ENCODE data around the gene GRM4.
A peak's percentile ranks its signal among the peaks of the same experiment; 100 is the strongest.

The GRM4 gene

DNA sequence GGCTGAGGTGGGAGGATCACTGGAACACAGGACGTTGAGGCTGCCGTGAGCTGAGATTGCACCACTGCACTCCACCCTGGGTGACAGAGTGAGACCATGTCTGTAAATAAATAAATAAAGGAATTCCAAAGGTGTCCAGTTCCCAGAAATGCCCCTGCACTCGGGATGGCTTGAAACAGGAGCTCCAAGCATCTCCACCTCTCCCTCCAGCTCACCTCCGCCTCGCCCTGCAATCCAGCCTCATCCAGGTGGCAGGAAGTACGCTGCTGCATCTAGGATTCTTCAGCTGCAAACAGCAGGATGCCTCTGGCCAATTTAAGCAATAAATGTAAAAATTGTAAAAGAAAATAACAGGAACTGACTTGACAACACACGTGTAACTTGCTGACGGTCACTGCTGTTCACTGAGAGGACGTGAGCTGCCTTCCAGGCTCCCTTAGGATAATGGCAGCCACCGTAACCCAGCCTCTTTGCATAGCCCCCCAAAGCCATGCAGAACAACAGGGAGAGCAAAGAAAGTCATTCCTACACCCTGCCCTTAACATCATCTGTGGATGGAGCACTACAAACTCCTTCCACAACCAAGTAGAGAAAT lies 11.4 kb upstream of the GRM4 start:
- no peak for DNase-seq (ENCODE audit: low spot score)

- peak; percentile 42 for DNase-seq (ENCODE audit: low spot score)
Observed at GRCh38 chr6:34155471-34156300, 9.8 kb upstream of the GRM4 start.

- DNase-seq (ENCODE audit: low spot score), result peak; percentile 79
Observed at GRCh38 chr6:34154668-34155447, 9.0 kb upstream of the GRM4 start.

DNA sequence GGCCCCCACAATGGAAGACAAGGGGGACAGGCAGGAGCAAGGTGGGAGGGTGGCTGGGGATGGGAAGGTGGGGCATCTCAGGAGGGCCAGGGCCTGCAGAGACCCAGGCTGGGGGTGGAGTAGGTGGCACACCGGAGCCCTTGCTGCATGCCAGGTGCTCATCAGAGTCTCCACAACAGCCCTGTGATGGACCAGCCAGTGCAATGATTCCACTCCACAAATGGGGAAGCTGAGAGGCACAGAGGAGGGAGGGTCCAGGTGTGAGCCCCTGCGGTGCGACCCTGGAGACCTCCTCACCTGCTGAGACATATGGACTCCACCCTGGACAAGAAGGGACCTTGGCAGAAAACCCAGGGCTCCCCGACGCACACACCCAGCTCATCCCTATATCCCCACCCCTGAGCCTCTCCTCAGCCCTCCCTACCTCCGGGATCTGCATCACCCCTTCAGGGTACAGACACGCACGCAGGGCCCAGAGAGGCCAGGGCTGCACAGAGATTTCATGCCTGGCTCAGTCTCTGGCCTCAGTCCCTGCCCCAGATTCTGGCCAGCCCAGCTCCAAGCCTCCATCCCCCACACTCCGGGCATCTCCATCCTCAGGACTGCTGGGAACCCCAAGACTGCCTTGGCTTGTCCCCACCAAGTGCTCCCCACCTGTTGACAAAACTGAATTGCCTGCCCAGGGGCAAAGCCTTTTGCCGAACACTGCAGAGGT lies 7.1 kb upstream of the GRM4 start:
- peak; percentile 53 for DNase-seq (ENCODE audit: low spot score)

GRCh38 chr6:34152042-34152524 lies 6.2 kb upstream of the GRM4 start:
- DNase-seq (ENCODE audit: low spot score), result peak; percentile 30

GRCh38 chr6:34151321-34152041 lies 5.6 kb upstream of the GRM4 start:
- DNase-seq (ENCODE audit: low spot score), result peak; percentile 44

GRCh38 chr6:34150766-34151165 lies 4.9 kb upstream of the GRM4 start:
- peak; percentile 36 for DNase-seq (ENCODE audit: low spot score)

DNA sequence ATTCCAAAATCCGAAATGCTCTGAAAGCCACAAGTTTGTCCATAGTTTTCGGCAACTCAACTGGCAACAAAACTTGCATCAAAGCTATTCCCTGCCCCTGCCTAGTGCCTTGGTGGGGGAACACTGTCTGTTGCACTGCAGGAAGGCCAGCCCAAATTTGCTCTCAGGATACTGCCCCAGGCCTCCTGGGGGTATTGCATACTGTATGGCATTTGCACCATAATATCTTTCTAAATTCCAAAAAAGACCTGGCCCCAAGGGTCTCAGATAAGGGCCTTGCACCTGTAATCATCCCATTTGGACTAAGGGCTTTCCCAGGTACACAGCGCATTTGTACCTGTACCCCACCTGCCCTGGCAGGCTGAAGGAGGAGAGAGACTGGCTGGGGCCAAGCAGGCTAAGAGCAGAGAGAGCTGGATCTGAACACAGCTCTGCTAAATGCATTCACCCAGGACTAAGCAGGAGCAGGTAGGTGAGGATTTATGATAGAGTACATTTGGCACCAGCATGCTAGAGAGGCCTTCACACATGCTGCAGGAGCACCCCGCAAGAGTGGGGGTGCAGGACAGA lies 4.0 kb upstream of the GRM4 start:
- DNase-seq (ENCODE audit: low spot score), result peak; percentile 15

DNA sequence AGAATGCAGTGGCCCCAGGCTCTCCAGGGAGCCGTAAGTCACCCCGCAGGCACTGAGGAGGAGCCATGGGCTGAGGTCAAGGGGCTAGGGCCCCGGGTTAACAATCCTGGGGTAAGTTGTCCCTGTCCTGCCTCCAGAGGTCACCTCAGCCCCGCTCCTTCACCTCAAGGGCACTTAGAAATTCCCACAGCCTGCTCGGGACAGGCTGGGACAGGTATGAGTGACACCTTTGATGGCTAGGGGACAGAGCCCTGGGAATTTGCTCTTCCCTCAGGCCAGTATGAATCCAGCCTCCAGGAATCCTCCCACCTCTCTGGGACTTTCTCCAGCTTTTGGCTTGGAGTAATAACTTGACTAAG lies 3.5 kb upstream of the GRM4 start:
- peak; percentile 57 for DNase-seq (ENCODE audit: low spot score)

- peak; percentile 50 for DNase-seq (ENCODE audit: low spot score)
Observed at GRCh38 chr6:34148631-34149451, 3.0 kb upstream of the GRM4 start.

DNA sequence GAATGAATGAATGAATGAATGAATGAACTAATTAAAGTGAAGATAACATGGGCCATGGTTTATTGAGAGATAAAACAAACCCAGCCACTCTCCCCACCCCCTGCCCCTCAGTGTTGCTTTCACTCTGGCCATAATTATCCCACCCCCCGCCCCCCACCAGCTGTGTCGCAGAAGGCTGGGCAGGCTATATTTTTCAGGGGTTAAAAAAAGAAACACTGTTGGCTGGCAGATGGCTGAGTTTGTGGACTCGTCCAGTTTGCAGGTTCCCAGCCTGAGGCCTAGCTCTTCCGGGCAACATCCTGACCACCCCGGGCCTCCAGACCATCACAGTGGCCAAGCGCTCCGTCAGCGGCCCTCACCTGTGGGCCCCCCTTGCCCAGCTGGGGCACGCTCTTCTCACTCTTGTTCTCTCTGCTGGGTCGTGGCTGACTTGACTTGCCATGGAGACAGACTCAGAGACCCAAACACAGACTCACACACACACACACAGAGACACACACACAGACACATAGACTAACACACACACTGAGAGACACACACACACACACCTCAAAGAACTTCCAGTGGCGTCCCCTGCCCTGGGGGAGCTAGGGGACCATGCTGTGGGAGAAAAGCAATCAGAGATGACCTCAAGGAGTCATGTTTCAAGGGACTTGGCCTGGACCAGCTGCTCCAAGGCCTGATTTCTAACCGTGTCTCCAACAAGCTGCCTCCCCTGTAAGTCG lies 2.2 kb upstream of the GRM4 start:
- DNase-seq (ENCODE audit: low spot score), result peak; percentile 54

- DNase-seq (ENCODE audit: low spot score), result peak; percentile 54
Observed at GRCh38 chr6:34146801-34147592, 1.1 kb upstream of the GRM4 start.

- DNase-seq (ENCODE audit: low spot score), result peak; percentile 73
Observed at GRCh38 chr6:34145161-34146020, 496 bp downstream of the GRM4 start.

GRCh38 chr6:34144581-34145160 lies 1.2 kb downstream of the GRM4 start:
- DNase-seq (ENCODE audit: low spot score), result no peak

DNA sequence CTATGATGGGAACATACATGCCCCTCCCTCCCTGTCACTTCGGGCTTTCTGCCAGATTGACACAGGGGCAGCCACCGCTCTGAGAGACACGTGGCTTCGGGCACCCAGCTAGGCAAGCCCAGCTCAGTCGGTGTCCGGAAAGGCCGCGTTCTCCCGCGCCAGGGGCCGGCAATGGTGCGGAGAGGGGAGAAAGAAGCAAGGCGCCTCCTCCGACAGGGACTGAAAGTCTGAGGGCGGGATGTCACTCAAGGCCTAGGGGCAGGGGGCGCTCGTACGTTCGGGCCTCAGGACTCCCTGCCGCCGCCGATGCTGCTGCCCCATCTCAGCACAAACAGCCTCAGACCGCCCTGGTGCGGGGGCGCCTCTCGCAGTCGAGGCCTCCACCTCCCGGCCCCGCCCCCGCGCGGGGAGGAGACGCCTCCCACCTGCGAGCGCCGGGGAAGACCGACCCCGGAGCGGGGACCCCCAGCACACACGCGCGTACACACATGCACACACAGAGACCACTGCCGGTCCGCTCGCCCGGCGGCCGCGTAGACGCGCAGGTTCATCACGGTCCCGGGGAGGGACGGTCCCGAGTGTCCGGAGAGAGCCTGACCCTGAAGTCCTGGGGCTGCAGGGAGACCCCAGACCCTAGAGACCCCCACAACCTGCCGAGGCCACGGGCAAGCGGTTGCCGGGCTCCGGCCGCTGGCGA lies 1.9 kb downstream of the GRM4 start:
- no peak for DNase-seq (ENCODE audit: low spot score)

DNA sequence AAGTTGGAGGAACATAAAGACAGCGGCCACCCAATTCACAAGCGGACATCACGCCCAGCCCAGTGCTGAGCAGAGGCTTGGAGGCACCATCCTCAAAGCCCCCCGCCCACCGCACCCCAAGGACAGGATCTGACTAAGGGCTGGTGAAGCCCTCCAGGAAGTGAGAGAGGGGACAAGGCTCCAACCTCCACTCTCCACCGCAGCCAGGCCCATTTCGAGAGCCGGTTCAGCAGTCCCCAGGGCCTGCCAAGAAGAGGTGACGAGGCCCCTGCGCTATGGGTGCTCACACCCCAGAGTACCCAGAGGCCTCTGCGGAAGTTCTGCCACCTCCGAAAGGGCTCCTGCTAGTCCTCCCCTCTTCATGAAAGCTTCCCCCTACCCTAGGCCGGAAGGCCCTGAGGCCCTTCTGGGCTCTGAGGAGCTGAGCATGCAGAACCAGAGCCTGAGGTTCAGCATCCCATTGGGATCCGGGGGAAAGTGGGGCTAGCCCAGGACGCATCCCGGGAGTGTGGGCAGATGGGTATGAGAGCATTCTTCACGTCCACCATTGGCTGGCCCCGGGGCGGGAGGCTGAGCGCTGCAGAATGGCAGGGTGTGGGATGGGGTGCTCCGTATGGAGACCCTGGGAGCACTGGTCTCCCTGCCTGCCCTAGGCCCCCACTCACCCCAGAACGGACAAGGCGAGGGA lies 2.5 kb downstream of the GRM4 start:
- DNase-seq (ENCODE audit: low spot score), result no peak
